Measurements from ENCODE around the gene IRS2. TPM values are rescaled to one million over a fixed set of nuclear protein-coding genes. Genes with fewer than 3 reads are reported as not detected.

Gene IRS2
- total and polyA plus RNA-seq, 4 donors, result 4.0 to 9.1 (median 6.7) TPM

- TF ChIP-seq FOXA2 (IDR thresholded peaks at IDR 0.05) (no peak), REST (IDR thresholded peaks at IDR 0.05) (no peak), GABPA (IDR thresholded peaks at IDR 0.05 in 1 of 2, conservative IDR thresholded peaks at IDR 0.05 in 1 of 2) (no peak), ZBTB33 (IDR thresholded peaks at IDR 0.05) (no peak), CTCF (IDR thresholded peaks at IDR 0.05; ENCODE audit: low read depth, low read length, missing input control) (no peak), TAF1 (conservative IDR thresholded peaks at IDR 0.05) (no peak), MAX (IDR thresholded peaks at IDR 0.05) (no peak), SP1 (IDR thresholded peaks at IDR 0.05) (no peak), NR2F2 (IDR thresholded peaks at IDR 0.05) (no peak), RAD21 (IDR thresholded peaks at IDR 0.05) (no peak), HNF4G (IDR thresholded peaks at IDR 0.05) (no peak), JUND (IDR thresholded peaks at IDR 0.05) (no peak), FOXA1 (IDR thresholded peaks at IDR 0.05) (no peak), HNF4A (conservative IDR thresholded peaks at IDR 0.05) (no peak), EGR1 (IDR thresholded peaks at IDR 0.05; ENCODE audit: low read depth in 2 of 2) (no peak), RXRA (IDR thresholded peaks at IDR 0.05) (no peak), ATF3 (IDR thresholded peaks at IDR 0.05) (no peak)
- H3K27me3 ChIP-seq (ENCODE audit: control insufficient read depth in 4 of 4, insufficient read depth in 4 of 4, low read length in 3 of 4), result no peaks in the 10 kb centered on the region
- 90% methylated on average over 4 of the region's 4 CpGs for WGBS
- peaks cover 4 to 26% (median 16%) of the 10 kb centered on the region in 4 donors for H3K36me3 ChIP-seq (ENCODE audit: control insufficient read depth in 4 of 4, insufficient read depth in 3 of 4, low read depth in 1 of 4, low read length in 3 of 4)
- H3K27ac ChIP-seq (ENCODE audit: low read depth in 1 of 2, low read length in 2 of 2), result no peak overlapping the region
- no peak overlapping the region for H3K4me3 ChIP-seq (ENCODE audit: low read depth in 1 of 3, low read length in 3 of 3)
- no peak overlapping the region for H3K9ac ChIP-seq (ENCODE audit: low read depth in 1 of 2, low read length in 2 of 2)
- peaks cover 0 to 32% (median 10%) of the 10 kb centered on the region in 4 donors for H3K4me1 ChIP-seq (ENCODE audit: control insufficient read depth in 4 of 4, insufficient read depth in 4 of 4, low read length in 3 of 4)
- H3K9me3 ChIP-seq (ENCODE audit: control insufficient read depth in 4 of 4, low read length in 3 of 4), result no peaks in the 10 kb centered on the region
- no peak for DNase-seq (ENCODE audit: low spot score)
Measured at GRCh38 chr13:109773786-109774185, 12.6 kb downstream of the IRS2 start.
